COLO829 (cell line): Measurements from ENCODE around the gene RP2.

Source experiments
- DNase-seq: peaks from one replicate; pipeline ENCODE4 v3.0.0; 2012; ENCODE audit warnings: low spot score

Gene RP2

DNA sequence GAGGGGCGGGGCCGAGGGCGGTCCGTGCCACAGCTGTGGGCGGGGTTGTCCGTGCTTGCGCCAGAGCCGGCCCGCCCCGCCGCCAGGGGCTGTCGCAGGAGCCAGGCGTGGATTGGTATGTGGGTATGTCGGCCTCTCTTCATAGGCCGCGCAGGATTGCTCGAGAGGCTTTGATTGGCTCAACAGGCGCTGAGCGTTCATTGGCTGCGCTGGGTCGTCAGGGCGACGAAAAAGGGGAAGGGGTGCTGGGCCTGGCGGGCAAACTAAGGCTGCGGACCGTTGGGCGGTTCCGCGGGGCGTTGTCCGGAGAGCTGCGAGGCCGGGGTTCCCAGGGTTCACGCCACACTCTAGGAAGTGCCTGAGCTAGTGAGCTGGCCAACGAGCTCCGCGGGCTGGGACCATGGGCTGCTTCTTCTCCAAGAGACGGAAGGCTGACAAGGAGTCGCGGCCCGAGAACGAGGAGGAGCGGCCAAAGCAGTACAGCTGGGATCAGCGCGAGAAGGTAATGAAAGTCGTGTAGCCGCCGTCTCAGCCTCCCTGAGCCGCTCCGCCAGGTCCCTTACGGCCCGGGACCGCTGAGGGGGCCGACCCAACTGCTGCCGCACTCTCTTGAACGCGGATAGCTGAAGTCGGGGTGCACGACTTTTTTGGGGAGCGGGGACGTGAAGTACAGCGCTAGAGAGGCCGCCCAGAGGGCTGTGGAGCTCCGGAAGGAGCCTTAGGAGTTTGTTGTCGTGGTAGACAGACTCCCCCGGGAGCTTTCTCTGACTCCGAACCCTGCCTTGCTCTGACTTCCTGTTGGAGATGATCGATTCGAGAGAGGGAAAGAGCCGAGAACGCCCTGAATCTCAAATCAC is at the start of gene RP2:
RP2 (plus strand) TSS at position 343 of the 857 bp plus-strand sequence; CDS start at position 401, 58 bp downstream.
- DNase-seq = peak; percentile 78

DNA sequence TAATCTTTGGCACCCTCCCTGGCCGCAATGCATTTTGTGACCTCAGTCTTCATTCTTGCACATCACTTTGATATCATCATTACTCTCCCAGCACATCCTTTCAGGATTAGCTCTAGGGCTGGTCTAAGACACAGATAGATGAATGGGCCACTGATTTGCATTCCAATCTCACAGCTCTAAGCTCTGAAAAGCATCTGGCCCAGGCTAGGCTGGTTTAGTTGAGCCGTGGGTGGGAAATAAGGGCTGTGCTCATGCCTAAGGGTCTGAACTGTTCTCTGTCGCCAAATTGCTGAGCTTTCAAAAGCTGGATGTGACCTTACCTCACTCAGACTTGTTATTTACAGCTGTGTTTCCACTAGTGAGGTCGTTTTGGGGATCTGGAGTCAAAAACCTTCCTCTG is 47.9 kb upstream of the RP2 start:
- DNase-seq = peak; percentile 13

- DNase-seq = peak; percentile 82
Measured at GRCh38 chrX:46791927-46792809, 44.7 kb upstream of the RP2 start.

DNA sequence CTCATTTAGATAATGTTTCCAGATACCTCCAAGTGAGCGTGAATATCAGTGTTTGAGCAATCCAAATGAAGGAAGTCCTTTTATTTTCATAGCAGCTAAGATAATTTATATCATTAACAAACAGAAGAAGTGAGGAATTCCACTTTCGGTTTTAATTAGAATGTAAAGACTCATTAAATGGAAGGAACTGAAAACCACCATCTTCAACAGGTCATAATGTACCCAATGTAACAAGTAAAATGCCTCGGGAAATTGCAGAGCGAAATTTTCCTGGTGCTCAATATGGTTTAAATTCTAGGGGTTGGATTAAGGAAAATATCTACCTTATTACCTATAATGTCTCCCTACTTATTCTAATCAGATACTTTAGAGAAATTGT is 44.0 kb upstream of the RP2 start:
- DNase-seq = no peak

DNA sequence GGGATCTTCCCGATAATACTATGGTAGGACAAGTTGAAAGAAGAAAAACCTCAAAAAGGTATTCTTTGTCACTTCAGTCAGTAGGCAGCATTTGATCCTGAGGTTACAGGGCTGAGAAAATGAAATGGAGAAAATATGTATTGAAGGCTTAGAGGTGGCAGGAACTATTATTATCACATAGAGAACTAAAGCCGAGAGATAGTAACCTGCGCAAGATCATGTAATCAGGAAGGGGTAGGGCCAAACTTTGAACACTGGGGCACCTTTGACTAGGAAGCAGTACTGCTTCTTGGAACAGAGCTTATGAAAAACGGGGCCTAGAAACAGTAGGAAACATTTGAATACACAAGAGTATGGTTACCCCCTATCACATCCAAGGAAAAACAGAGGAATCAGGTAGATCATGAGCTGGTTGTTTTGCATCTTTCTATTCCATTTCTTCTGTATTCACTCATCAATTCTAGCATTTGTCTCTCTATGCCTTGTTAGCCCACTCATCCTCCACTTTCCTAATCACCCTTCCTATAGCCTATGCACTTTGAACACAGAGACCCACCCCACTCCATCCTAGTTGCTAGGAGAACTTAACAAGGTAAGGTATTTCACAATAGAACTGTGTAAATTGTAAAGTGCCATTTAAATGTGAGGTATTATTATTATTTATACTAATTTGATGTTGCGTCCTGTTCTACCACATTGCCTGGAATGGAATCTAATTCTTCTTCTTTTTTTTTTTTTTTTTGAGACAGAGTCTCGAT is 43.3 kb upstream of the RP2 start:
- no peak for DNase-seq

DNA sequence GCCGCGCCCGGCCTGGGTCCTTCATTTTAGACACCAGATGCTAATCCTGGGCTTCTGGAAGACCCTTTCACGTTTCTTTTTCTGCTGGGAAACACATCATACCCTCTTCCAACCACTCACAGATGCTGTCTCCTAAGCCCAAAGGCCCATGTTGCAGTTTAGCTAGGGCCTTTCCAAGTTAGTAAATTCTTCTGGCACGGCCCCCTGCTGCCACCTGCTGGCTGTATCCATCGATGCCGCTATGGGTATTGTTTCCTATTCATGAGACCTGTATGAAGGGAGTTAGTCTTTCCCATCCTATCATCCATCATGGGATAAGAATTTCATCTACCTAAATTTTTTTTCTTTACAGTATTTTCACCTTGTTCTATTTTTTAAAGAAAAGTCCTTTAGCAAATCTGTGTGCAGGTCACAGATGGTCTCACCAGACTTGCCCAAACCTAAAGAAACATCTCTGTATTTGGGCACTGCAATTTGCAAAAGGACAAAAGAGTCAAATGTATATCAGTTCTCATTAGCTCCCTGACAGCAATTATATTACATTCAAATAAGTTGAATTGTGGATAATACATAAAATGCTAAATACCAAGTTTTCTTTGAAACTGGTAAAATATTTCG is 40.2 kb upstream of the RP2 start:
- DNase-seq = peak; percentile 59

DNA sequence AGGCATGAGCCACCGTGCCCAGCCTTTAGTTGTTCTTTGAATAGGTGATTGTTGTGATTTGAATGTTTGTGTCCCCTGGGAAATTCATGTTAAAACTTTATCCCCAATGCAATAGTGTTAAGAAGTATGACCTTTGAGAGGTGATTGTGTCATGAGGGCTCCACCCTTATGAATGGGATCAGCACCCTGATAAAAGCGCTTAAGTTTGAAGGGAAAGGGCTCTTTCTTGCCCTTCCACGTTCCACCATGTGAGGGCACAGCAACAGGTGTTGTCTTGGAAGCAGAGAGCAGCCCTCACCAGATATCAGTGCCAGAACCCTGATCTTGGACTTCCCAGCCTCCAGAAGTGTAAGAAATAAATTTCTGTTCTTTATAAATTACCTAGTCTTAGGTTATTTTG is 33.7 kb upstream of the RP2 start:
- DNase-seq = no peak

DNA sequence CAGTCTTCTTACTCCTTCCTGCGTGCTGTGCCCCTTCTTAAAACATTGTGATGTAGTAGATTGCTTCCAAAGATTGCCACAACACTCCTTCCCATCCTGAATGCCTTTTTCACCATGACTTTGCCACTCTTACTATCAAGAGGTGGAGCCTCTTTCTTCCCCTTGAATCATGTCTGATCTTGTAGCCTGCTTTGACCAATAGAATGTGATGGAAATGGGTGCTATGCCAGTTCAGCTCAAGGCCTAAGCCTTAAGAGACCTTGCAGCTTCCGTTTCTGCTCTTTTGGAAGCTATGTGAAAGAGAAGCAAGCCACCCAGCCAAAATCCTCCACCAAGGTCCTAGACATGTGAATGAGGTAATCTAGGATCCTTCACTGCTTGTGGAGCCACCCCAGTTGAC is 31.6 kb upstream of the RP2 start:
- no peak for DNase-seq

DNA sequence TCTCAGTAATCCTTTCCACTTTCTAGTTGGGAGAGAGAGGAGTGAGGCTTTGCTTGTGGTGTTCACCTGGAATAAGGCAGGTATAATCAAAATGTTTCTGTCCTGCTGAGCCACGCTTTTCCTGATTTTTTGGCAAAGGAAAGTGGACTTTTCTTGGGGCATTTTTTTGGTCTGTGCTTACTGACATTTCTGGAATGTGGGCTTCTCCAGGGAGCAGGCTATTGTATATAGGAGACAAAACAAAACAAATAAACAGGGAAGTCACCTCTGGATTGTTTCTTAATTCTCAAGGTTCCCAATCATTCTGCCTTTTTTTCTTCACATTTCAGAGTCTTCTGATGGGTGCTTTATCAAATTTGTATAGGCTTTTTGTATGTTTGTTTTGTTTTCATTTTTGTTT is 25.7 kb upstream of the RP2 start:
- no peak for DNase-seq

- DNase-seq = no peak
Measured at GRCh38 chrX:46812445-46812844, 24.4 kb upstream of the RP2 start.

DNA sequence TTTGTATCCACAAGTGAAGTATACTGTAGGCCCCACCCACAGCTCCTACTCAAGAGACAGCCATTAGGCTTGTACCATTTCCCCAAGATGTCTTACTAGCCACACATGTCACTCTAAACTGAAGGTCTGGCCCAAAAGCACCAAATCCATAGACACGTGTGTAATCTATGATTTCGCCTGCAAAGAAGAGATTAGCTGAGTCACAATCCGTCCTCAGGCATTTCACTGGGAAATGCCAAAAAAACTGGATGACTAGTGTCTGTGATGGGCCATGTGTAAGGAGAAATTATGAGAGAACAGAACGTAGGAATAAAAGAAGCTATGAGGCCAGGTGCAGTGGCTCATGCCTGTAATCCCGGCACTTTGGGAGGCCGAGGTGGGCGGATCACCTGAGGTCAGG is 21.9 kb upstream of the RP2 start:
- DNase-seq = no peak

DNA sequence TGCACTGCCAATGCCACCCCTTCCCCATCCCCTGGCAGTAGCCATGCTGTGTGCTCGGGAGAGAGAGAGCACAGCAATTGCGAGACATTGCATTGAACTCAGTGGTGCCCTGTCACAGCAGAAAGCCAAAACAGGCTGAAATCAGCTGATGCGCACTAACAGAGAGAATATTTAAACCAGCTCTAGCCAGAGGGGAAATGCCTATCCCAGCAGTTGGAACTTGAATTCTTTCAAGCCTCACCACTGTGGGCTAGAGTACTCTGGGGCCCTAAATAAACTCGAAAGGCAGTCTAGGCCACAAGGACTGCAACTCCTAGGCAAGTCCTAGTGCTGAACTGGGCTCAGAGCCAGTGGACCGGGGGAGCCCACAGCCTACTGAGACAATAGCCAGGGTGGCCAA is 17.7 kb upstream of the RP2 start:
- no peak for DNase-seq

DNA sequence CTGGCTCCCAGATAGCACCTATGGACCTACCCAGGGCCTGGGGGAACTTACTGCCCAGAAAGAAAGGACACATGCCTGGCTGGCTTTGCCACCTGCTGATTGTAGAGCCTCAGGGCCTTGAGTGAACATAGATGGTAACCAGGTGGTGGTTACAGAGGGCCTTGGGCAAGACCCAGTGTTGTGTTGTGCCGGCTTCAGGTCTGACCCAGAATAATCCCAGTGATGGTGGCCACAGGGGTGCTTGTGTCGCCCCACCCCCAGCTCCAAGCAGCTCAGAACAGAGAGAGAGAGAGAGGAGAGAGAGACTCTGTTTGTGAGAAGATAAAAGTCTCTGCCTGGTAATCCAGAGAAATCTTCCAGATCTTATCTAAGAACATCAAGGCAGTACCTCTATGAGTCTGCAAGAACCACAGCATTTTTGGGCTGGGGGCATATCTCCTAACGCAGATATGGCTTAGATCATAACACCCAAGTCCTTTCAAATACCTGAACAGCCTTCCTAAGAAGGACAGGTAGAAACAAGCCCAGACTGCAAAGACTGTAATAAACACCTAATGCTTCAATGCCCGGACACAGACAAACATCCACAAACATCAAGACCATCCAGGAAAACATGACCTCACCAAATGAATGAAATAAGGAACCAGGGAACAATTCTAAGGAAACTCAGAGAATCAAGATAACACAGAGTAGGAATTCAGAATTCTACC is 16.3 kb upstream of the RP2 start:
- DNase-seq = no peak

GRCh38 chrX:46823481-46823880 is 13.4 kb upstream of the RP2 start:
- no peak for DNase-seq

DNA sequence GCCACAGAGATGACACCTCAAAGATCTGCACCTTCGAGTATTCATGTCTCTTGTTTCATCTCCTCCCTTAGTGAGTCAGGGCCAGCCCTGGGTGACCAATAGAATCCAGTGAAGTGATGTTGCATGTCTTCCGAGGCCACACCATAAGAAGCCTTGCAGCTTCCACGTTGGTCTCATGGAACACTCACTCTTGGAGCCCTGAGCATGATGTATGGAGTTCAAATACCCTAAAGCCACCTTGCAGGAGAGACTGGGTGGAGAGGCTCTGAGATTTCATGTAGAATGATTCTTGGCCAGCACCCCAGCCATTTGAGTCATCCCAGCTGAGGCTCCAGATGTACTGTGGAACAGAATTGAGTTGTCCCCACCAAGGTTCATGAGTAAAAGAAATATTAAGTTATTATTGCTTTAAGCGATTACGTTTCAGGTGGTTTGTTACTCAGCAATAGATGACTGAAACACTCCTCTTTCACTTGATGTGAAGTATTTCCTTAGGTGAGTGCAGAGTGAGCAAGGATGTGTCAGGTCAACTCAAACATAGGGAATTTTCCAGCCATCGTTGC is 5.0 kb upstream of the RP2 start:
- no peak for DNase-seq

- DNase-seq = no peak
Measured at GRCh38 chrX:46837558-46838485, 979 bp downstream of the RP2 start.

DNA sequence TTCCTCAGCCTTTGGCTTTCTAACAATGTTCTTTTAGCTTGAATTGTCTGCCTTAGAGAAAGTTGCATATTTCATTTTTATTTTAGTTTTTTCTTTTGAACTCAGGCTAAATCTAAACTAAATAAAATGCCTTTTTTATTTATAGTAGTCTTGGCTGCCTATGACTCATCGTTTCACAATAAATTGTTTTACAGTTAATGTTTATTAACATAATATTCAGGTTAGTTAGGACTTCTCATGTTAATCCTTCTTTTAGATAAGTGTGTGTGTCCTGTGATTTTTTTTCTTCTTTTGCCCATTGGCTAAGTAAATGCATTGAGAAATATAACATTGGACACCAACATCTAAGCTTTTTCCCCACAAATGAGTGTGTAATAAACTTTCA is 1.6 kb downstream of the RP2 start:
- DNase-seq = no peak

GRCh38 chrX:46838974-46839480 is 2.2 kb downstream of the RP2 start:
- no peak for DNase-seq

DNA sequence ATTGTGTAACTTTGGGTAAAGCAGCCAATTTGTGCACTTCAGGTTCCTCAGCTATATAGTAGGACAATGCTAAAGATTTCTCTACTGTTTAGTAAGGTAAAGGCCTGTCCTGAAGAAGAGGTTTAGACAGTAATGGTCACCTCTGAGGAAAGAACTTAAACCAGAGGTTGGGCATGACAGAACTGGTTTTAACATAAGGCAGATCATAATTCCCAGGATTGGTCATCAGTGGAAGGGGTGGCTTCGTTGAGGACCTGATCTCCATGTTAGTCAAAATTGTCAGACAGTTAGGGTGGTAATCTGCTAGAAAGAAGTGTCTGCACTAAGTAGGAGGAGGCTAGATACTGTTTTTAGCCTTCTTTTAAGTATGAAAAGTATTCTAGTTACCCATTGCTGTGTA is 4.1 kb downstream of the RP2 start:
- DNase-seq = no peak

DNA sequence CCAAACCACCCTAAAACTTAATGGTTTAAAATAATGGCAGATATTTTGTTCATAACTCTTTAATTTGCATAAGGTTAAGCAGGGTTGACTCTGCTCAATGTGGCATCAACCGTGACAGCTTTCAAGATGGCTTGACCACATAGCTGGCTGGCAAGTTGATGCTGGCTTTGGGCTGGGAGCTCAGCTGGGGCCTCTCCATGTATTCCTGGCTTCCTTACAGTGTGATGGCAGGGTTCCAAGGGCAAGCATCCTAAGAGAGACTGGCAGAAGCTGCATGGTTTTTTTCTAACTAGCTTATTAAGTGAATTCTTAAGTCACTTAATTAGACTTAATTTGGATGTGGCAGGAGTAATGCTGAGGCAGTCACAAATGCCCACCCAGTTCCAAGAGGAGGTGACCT is 4.5 kb downstream of the RP2 start:
- DNase-seq = no peak
